GM12875 (cell line): ENCODE results near the gene MINAR1.

Experiments
- H3K4me3 ChIP-seq: one replicate; pipeline ENCODE4 v1.5.1; 2011; ENCODE audit warnings: low read depth, low read length, control low read depth
- CTCF ChIP-seq: IDR thresholded peaks from 2 replicates; pipeline ENCODE4 v1.5.1; 2011; ENCODE audit warnings: low read depth, mild to moderate bottlenecking, control low read depth, inconsistent platforms, low read length, moderate library complexity, borderline replicate concordance; ENCODE audit not compliant: insufficient read depth

The MINAR1 gene

GRCh38 chr15:79432345-79433275 is 474 bp downstream of the MINAR1 start:
- no peak for TF ChIP-seq CTCF
- no peak overlapping the region for H3K4me3 ChIP-seq

- no peak for TF ChIP-seq CTCF
- H3K4me3 ChIP-seq, result no peak overlapping the region
These were observed 1.3 kb downstream of the MINAR1 start for GRCh38 chr15:79433276-79433990.

GRCh38 chr15:79434361-79434760 is 2.2 kb downstream of the MINAR1 start:
- TF ChIP-seq CTCF, result no peak
- H3K4me3 ChIP-seq, result no peak overlapping the region

GRCh38 chr15:79436037-79436780 is 4.1 kb downstream of the MINAR1 start:
- H3K4me3 ChIP-seq, result no peak overlapping the region
- no peak for TF ChIP-seq CTCF

- no peak for TF ChIP-seq CTCF
These were observed 5.3 kb downstream of the MINAR1 start for GRCh38 chr15:79437275-79438000.

GRCh38 chr15:79439236-79439635 is 7.1 kb downstream of the MINAR1 start:
- TF ChIP-seq CTCF, result no peak
- H3K4me3 ChIP-seq, result no peak overlapping the region

More at GRCh38 chr15:79437275-79438000, 5.3 kb downstream of the MINAR1 start:
- no peak overlapping the region for H3K4me3 ChIP-seq
